Gastrocnemius medialis (tissue), 4 donors: Measurements from ENCODE around the gene PEX1. TPM values are rescaled to one million over a fixed set of nuclear protein-coding genes. Genes with fewer than 3 reads are reported as not detected.

Experiments used
- ATAC-seq, 2 donors: fragments of 150-250 bp; one replicate each; pipeline ENCODE4 v1.9.1; 2016
- DNase-seq, 2 donors: peaks; one replicate each; pipeline ENCODE4 v3.0.0-alpha.2; 2019
- H3K27ac ChIP-seq, 4 donors: fragments of 200-600 bp; sonication (generic); 1 replicate in 1 of 4; 2 replicates in 3 of 4; pipeline ENCODE4 v1.5.1; 2016 to 2018; ENCODE audit warnings: mild to moderate bottlenecking in 2 of 4, moderate library complexity in 1 of 4
- H3K27me3 ChIP-seq, 3 donors: fragments of 200-600 bp; sonication (generic) in 2 of 3; 1 replicate in 1 of 3; 2 replicates in 2 of 3; pipeline versions ENCODE4 v1.5.1 to v1.6.0; 2016 to 2019; ENCODE audit warnings: mild to moderate bottlenecking in 1 of 3, moderate library complexity in 1 of 3
- H3K36me3 ChIP-seq, 2 donors: fragments of 200-600 bp; sonication (generic) in 1 of 2; one replicate each; pipeline ENCODE4 v1.5.1; 2017 to 2018
- H3K4me1 ChIP-seq, 2 donors: fragments of 200-600 bp; sonication (generic) in 1 of 2; one replicate each; pipeline ENCODE4 v1.5.1; 2016 to 2017; ENCODE audit warnings: mild to moderate bottlenecking in 2 of 2
- H3K4me3 ChIP-seq, 4 donors: fragments of 200-600 bp; sonication (generic) in 3 of 4; 1 replicate in 1 of 4; 2 replicates in 3 of 4; pipeline ENCODE4 v1.5.1; 2016 to 2019; ENCODE audit warnings: mild to moderate bottlenecking in 2 of 4
- H3K9me3 ChIP-seq, 3 donors: fragments of 200-600 bp; sonication (generic) in 2 of 3; 1 replicate in 1 of 3; 2 replicates in 2 of 3; pipeline ENCODE4 v1.5.1; 2016 to 2019
- POLR2A ChIP-seq, 2 donors: fragments of 450-650 bp; IDR thresholded peaks; one replicate each; pipeline ENCODE4 v1.6.1; 2017; ENCODE audit warnings: antibody characterized with exemption in 2 of 2, mild to moderate bottlenecking in 2 of 2, moderate library complexity in 2 of 2
- in situ Hi-C, 4 donors: fragments of 200-750 bp; cut with MboI; loops; one replicate each; pipeline versions ENCODE4 v1.15.0 to v1.8.0; 2017; ENCODE audit warnings: low sequenced_read_pairs in 4 of 4
- intact Hi-C: fragments of 100-400 bp; cut with DNase I; formaldehyde crosslinking; loops from one replicate; pipeline ENCODE4 v1.15.1; 2023; ENCODE audit warnings: low total_unique reads
- total RNA-seq, 4 donors: library from RNA; depleted of rRNA; stranded (reverse); fragments of >200 nt; gene quantifications; one replicate each; pipeline versions ENCODE4 v1.1.0 to v1.2.3, GENCODE V29; 2016
- TF ChIP-seq, protein P1 (sequence below), 5 experiments: fragments of 450-650 bp in 3 of 5; fragments of 200-600 bp in 2 of 5; sonication (generic) in 2 of 5; IDR thresholded peaks in 4 of 5; conservative IDR thresholded peaks in 1 of 5; 1 replicate in 4 of 5; 2 replicates in 1 of 5; pipeline ENCODE4 v1.5.1; 2016 to 2019; ENCODE audit warnings: antibody characterized with exemption in 5 of 5, mild to moderate bottlenecking in 3 of 5, moderate library complexity in 3 of 5

The PEX1 gene
- total RNA-seq, 4 donors from 2014 or later: 8.0 to 22.3 (median 12.3) TPM

DNA sequence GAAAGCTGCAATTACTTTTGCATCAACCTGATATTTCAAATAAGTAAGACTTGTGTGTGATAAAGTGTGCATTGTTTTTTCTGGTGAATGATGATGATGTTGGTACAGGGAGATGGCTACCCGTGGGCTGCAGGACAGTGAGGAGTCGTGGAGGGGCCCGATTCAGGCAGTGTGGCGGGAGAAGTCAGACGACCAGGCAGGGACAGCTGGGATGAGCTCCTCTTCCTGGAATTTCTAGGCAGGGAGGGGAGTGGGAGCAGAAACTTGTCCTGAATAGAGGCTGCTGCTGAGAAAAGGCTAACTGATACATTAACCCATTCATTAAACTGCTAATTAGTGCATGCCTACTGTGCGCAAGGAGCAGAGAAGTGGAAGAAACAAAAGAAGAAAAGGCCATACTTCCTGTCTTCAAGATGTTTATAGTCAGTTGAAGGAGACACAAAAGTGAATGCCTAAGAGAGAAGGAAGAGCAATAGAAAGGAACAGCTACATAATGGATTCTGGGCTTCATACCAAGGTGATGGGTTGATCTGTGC lies 90.3 kb downstream of the PEX1 start:
- Histone ChIP-seq H3K4me3 (no peak overlapping the region), H3K4me1 (no peaks in the 10 kb centered on the region), H3K27me3 (no peaks in the 10 kb centered on the region), H3K27ac (no peak overlapping the region), H3K36me3 (no peaks in the 10 kb centered on the region), H3K9me3 (no peaks in the 10 kb centered on the region)
- intact Hi-C loops: loop anchor here (5.0 kb wide), 1 partner anchor 921 kb away; no protein-coding TSS in a partner anchor
- no peak for DNase-seq
- TF ChIP-seq POLR2A (IDR thresholded peaks at IDR 0.05): no peak
- TF ChIP-seq, protein P1, sequence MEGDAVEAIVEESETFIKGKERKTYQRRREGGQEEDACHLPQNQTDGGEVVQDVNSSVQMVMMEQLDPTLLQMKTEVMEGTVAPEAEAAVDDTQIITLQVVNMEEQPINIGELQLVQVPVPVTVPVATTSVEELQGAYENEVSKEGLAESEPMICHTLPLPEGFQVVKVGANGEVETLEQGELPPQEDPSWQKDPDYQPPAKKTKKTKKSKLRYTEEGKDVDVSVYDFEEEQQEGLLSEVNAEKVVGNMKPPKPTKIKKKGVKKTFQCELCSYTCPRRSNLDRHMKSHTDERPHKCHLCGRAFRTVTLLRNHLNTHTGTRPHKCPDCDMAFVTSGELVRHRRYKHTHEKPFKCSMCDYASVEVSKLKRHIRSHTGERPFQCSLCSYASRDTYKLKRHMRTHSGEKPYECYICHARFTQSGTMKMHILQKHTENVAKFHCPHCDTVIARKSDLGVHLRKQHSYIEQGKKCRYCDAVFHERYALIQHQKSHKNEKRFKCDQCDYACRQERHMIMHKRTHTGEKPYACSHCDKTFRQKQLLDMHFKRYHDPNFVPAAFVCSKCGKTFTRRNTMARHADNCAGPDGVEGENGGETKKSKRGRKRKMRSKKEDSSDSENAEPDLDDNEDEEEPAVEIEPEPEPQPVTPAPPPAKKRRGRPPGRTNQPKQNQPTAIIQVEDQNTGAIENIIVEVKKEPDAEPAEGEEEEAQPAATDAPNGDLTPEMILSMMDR (IDR thresholded peaks at IDR 0.05 in 4 of 5, conservative IDR thresholded peaks at IDR 0.05 in 1 of 5): no peak
- in situ Hi-C loops: no loop called here
- ATAC-seq: no peak

Other genes with a start within 250 kb of the PEX1 start
- gene GATAD1, start 81.0 kb downstream of the PEX1 start, total RNA-seq: 10 to 100 TPM in 1 of 4 donors, 1 to 10 TPM in 3; 7.3 to 29.8 (median 8.3) TPM
- under 1 TPM in 1 of 4 donors, not detected in 3; 0.10 TPM for gene ERVW-1, start 50.6 kb downstream of the PEX1 start, total RNA-seq
- gene RBM48, start 275 bp upstream of the PEX1 start, total RNA-seq: 10 to 100 TPM in 1 of 4 donors, 1 to 10 TPM in 3; 8.0 to 11.2 (median 8.8) TPM
- gene FAM133B, start 61.9 kb upstream of the PEX1 start, total RNA-seq: 10 to 100 TPM; 10.8 to 14.9 (median 12.6) TPM